Psoas muscle (tissue), 8 donors: ENCODE data around the gene CUBN. TPM values are rescaled to one million over a fixed set of nuclear protein-coding genes. Genes with fewer than 3 reads are reported as not detected.

ENCODE experiments used
- ATAC-seq, 4 donors: fragments of 200-7000 bp; cut with Tn5 transposase; one replicate each; pipeline ENCODE4 v1.9.1; 2020; ENCODE audit warnings: moderate library complexity in 3 of 4, mild to moderate bottlenecking in 2 of 4
- DNase-seq, 2 donors: peaks; one replicate each; pipeline ENCODE4 v3.0.0-alpha.2; 2020
- H3K27ac ChIP-seq: fragments of 200-600 bp; one replicate; pipeline ENCODE4 v1.8.0; 2022
- H3K27me3 ChIP-seq, 3 donors: fragments of 200-600 bp in 1 of 3; one replicate each; pipeline versions ENCODE4 v1.6.1 to v1.8.0; 2013 to 2022; ENCODE audit warnings: low read length in 2 of 3, mild to moderate bottlenecking in 2 of 3, moderate library complexity in 1 of 3; ENCODE audit not compliant: insufficient read depth in 3 of 3
- H3K36me3 ChIP-seq, 2 donors: fragments of 200-600 bp in 1 of 2; one replicate each; pipeline versions ENCODE4 v1.6.1 to v1.8.0; 2013 to 2022; ENCODE audit warnings: low read depth in 1 of 2, mild to moderate bottlenecking in 1 of 2, moderate library complexity in 1 of 2; ENCODE audit not compliant: insufficient read depth in 1 of 2
- H3K4me1 ChIP-seq: fragments of 200-600 bp; one replicate; pipeline ENCODE4 v1.8.0; 2022
- H3K4me3 ChIP-seq: fragments of 200-600 bp; one replicate; pipeline ENCODE4 v1.8.0; 2022; ENCODE audit warnings: mild to moderate bottlenecking
- H3K9me3 ChIP-seq: fragments of 200-600 bp; one replicate; pipeline ENCODE4 v1.8.0; 2022
- CTCF ChIP-seq: fragments of 200-600 bp; IDR thresholded peaks from one replicate; pipeline ENCODE4 v1.8.0; 2022; ENCODE audit warnings: antibody characterized with exemption
- WGBS, 3 donors: extraction: QIAGEN DNeasy Blood & Tissue Kit; methylation state at CpG; one replicate each; pipeline versions ENCODE4 v1.1.6 to v1.1.7; 2013; 5-methylcytosine and 5-hydroxymethylcytosine counted together
- intact Hi-C, 2 donors: fragments of 100-400 bp; cut with DNase I; formaldehyde crosslinking; loops; one replicate each; pipeline versions ENCODE4 v1.11.0 to v1.14.2; 2022
- polyA plus RNA-seq, 3 donors: library from polyadenylated mRNA; stranded (reverse); fragments of 200-250 nt; gene quantifications; one replicate each; pipeline ENCODE4 v1.2.3, GENCODE V29; 2013
- total RNA-seq, 4 donors: library from RNA; stranded (reverse); fragmentation: NEBNext Ultra II Directional in 2 of 4; extraction: Animal tissue kit (Norgen Biotek cat#: 25700) in 2 of 4; gene quantifications; one replicate each; pipeline versions ENCODE4 v1.2.1 to v1.2.4, GENCODE V29; 2021 to 2023
- donor health status: healthy with polysubstance abuse.
- donor health status: DM: no; HTN: no; CAD: no; lungs with moderate emphysema.
- donor health status: Bipolar disorder and iron deficiency.
- donor health status: healthy.
- donor health status: DM: yes; HTN: yes; CAD: no.
- donor health status: DM: no; HTN: no; CAD: no.
- donor health status: DM: no; HTN: no; CAD: no.
- donor health status: DM: yes; HTN: yes; CAD: no.

CUBN gene
- total and polyA plus RNA-seq, 7 donors: 0.07 to 1.1 (median 0.22) TPM

GRCh38 chr10:17098012-17098411 lies 31.6 kb downstream of the CUBN start:
- Histone ChIP-seq H3K36me3 (no peaks in the 10 kb centered on the region), H3K9me3 (peaks cover 4% of the 10 kb centered on the region), H3K4me3 (no peak overlapping the region), H3K27ac (no peak overlapping the region), H3K27me3 (no peaks in the 10 kb centered on the region), H3K4me1 (no peaks in the 10 kb centered on the region)
- WGBS, 3 donors: 90 to 94% (median 92%) methylated on average over 3 of the region's 3 CpGs
- ATAC-seq: no peak
- DNase-seq: no peak
- intact Hi-C loops: no loop called here
- TF ChIP-seq CTCF: no peak

- Histone ChIP-seq H3K4me3 (no peak overlapping the region), H3K27ac (no peak overlapping the region), H3K4me1 (no peaks in the 10 kb centered on the region), H3K9me3 (peaks cover 4% of the 10 kb centered on the region), H3K36me3 (no peaks in the 10 kb centered on the region), H3K27me3 (no peaks in the 10 kb centered on the region)
- no peak for TF ChIP-seq CTCF
- intact Hi-C loops: no loop called here
- DNase-seq (no peak), ATAC-seq (no peak)
These were observed 34.8 kb downstream of the CUBN start for GRCh38 chr10:17094844-17095243.

- 53 to 59% (median 55%) methylated on average over 5 of the region's 5 CpGs for WGBS, 3 donors
- Histone ChIP-seq H3K4me3 (no peak overlapping the region), H3K4me1 (no peaks in the 10 kb centered on the region), H3K36me3 (no peaks in the 10 kb centered on the region), H3K9me3 (peaks cover 4% of the 10 kb centered on the region), H3K27me3 (no peaks in the 10 kb centered on the region), H3K27ac (no peak overlapping the region)
- ATAC-seq: no peak
- TF ChIP-seq CTCF: no peak
- DNase-seq: no peak
- intact Hi-C loops: no loop called here
These were observed 36.4 kb downstream of the CUBN start for GRCh38 chr10:17092986-17093803.

GRCh38 chr10:17092216-17092944 lies 37.2 kb downstream of the CUBN start:
- intact Hi-C loops: no loop called here
- 88 to 93% (median 92%) methylated on average over 4 of the region's 4 CpGs for WGBS, 3 donors
- no peaks in the 10 kb centered on the region for H3K36me3 ChIP-seq
- ATAC-seq (no peak), DNase-seq (no peak)
- peaks cover 4% of the 10 kb centered on the region for H3K9me3 ChIP-seq
- no peaks in the 10 kb centered on the region for H3K27me3 ChIP-seq
- H3K4me1 ChIP-seq: no peaks in the 10 kb centered on the region
- TF ChIP-seq CTCF: no peak
- H3K4me3 ChIP-seq: no peak overlapping the region
- no peak overlapping the region for H3K27ac ChIP-seq
